ENCODE data around the gene SNW1. TPM values are rescaled to one million over a fixed set of nuclear protein-coding genes. Genes with fewer than 3 reads are reported as not detected.
A peak's percentile ranks its signal among the peaks of the same experiment; 100 is the strongest.

SNW1 gene
- total and polyA plus RNA-seq, 2 of the 13 experiments (the other 11 are each of a cell fraction or from before 2014, with no cell fraction given), result 23.2 to 65.8 TPM

- 0 out of 2 replicates have a peak, but pooled peaks have one; percentile 30 for TF ChIP-seq SP5 (CRISPR knock-in tag; IDR thresholded peaks at IDR 0.05; ENCODE audit: borderline replicate concordance, low read depth)
- no peak for TF ChIP-seq ZFAT (CRISPR knock-in tag; conservative IDR thresholded peaks at IDR 0.05)
- 0 out of 2 replicates have a peak, but pooled peaks have one; percentile 10 for TF ChIP-seq SP4 (CRISPR knock-in tag; IDR thresholded peaks at IDR 0.05)
- TF ChIP-seq RCOR2 (CRISPR knock-in tag; IDR thresholded peaks at IDR 0.05), result no peak
- peak; percentile 84 for TF ChIP-seq ETV5 (CRISPR knock-in tag; IDR thresholded peaks at IDR 0.05; ENCODE audit: borderline replicate concordance)
- TF ChIP-seq XBP1 (CRISPR knock-in tag; IDR thresholded peaks at IDR 0.05), result no peak
- no peak for TF ChIP-seq NR3C1 (CRISPR knock-in tag; IDR thresholded peaks at IDR 0.05)
- TF ChIP-seq SIN3A (IDR thresholded peaks at IDR 0.05; ENCODE audit: borderline replicate concordance, low read depth, low read length), result peak; percentile 81; the same call in 1 of the 2 replicates
- no peak for TF ChIP-seq ZNF24 (IDR thresholded peaks at IDR 0.05)
- TF ChIP-seq IRF9 (CRISPR knock-in tag; IDR thresholded peaks at IDR 0.05; ENCODE audit: borderline replicate concordance), result no peak
- peak; percentile 67; the same call in 1 of the 2 replicates for TF ChIP-seq LBX2 (CRISPR knock-in tag; IDR thresholded peaks at IDR 0.05; ENCODE audit: borderline replicate concordance)
- peak; percentile 39; the same call in 1 of the 2 replicates for TF ChIP-seq IRF2 (CRISPR knock-in tag; IDR thresholded peaks at IDR 0.05)
- no peak for TF ChIP-seq U2AF2 (IDR thresholded peaks at IDR 0.05; ENCODE audit: low read depth, low read length)
- TF ChIP-seq SIX4 (CRISPR knock-in tag; IDR thresholded peaks at IDR 0.05), result no peak
- no peak for TF ChIP-seq ZKSCAN1 (IDR thresholded peaks at IDR 0.05; ENCODE audit: low read length)
- no peak for TF ChIP-seq ZNF12 (CRISPR knock-in tag; IDR thresholded peaks at IDR 0.05)
- TF ChIP-seq ZNF232 (CRISPR knock-in tag; IDR thresholded peaks at IDR 0.05; ENCODE audit: borderline replicate concordance), result peak; percentile 49; the same call in 1 of the 2 replicates
- no peak; the same call in 1 of the 2 replicates for TF ChIP-seq ATF6 (CRISPR knock-in tag; conservative IDR thresholded peaks at IDR 0.05)
- no peak for TF ChIP-seq ZBTB10 (CRISPR knock-in tag; IDR thresholded peaks at IDR 0.05; ENCODE audit: borderline replicate concordance)
- peak; percentile 57 for TF ChIP-seq SUZ12 (IDR thresholded peaks at IDR 0.05; ENCODE audit: low read depth, low read length)
- no peak for TF ChIP-seq ZNF260 (CRISPR knock-in tag; IDR thresholded peaks at IDR 0.05; ENCODE audit: borderline replicate concordance, low read depth)
- no peak for TF ChIP-seq ZFP41 (CRISPR knock-in tag; IDR thresholded peaks at IDR 0.05; ENCODE audit: borderline replicate concordance)
- no peak for TF ChIP-seq E2F1 (CRISPR knock-in tag; IDR thresholded peaks at IDR 0.05)
These were observed 39.1 kb upstream of the SNW1 start, which contains the start of gene ADCK1 (continued) for GRCh38 chr14:77799863-77800730.
